DMS 273 (cell line): Measurements from ENCODE around the gene PATJ.

Source experiments
- DNase-seq: peaks from one replicate; lab custom pipeline; 2025; ENCODE audit not compliant: unreplicated experiment; lab: John Stamatoyannopoulos, UW

PATJ gene

DNA sequence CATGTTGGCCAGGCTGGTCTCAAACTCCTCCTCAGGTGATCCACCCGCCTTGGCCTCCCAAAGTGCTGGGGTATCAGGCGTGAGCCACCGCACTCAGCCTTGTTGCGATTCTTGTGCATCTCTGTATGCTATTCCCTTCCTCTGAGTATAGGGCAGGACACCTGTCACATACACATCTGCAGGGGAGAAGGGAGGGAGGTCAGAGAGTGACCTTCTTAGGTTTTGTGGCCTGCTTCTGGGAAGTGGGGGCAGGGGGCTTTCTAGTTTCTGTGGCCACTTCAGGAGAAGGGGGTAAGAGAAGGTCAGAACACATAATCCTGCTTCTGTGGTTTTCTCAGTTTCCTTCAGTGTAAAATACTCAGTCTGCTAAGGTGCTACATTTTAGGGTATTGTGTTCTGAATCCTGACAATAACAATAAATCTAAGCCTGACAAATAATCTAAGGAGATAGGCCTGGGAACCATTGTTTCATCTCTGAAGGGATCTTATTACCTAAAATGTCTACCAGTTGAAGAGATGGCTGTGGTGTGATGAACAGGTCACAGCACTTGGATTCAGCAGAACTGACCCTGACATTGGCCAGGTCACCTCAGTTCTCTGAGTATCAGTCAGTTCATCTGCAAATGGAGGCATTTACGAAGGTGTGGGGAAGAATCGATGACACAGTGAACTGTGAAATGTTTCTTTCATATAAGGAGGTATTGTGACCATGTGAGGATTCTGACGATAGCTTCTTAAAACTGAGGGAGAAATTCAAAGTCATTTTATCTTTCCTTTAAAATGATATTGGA, 239.8 kb downstream of the PATJ start:
- DNase-seq = no peak

DNA sequence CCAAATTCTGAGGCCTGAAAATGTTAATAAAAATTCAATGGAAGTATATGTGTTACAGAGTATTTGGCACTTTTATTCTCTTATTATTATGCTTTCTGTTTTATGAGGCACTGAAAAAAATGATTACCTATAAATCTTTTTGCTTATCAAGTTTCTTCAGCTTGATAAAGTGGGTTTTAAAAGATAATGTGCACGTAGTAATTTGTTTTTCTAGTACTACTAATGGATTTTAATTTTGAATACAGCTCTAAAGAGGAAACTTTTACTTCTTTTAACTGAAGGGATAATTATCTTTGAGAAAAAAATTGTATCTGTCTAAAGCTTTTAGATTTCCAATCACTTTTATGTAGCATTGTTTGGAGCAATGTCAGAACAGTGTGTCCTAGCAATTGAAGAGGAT, 241.0 kb downstream of the PATJ start:
- no peak for DNase-seq

DNA sequence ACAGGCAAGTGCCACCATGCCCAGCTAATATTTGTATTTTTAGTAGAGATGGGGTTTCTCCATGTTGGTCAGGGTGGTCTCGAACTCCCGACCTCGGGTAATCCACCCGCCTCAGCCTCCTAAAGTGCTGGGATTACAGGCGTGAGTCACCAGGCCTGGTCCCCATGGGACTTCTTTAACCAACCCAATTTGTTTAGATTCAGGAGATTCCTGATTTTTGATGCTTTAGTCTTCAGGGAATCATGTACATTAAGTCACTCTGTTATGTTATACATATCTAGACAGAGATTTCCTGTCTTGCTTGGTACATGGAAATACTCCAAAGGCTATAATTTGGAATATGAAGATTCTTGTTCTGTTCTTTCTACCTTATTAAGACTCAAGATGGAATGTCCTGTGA, 250.0 kb downstream of the PATJ start:
- no peak for DNase-seq

DNA sequence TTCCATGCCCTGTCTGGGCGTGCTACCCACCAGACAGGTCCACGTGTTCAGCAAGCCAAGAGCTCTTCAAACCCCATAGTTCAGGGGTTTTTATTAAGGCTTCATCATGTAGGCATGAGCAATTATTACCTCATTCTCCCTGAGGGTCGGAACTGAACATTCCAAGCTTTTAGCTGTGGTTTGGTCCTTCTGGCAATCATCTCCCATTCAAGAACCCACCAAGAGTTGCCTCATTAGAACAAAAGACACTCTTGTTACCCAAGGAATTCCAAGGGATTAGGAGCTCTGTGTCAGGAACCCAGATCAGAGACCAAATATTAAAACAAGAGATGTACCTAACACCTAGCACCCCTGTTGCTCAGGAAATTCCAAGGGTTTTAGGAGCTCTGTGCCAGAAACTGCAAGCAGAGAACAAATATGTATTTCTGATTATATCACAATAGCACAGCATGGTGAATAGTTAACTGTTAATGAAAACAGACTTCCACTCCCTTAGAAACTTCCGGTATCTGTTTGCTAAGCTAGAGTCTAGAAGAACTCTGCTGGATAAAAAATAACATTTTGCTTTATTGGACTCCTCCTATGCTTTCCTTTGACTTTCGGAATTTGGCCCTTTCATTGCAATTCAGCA, 251.2 kb downstream of the PATJ start:
- no peak for DNase-seq

DNA sequence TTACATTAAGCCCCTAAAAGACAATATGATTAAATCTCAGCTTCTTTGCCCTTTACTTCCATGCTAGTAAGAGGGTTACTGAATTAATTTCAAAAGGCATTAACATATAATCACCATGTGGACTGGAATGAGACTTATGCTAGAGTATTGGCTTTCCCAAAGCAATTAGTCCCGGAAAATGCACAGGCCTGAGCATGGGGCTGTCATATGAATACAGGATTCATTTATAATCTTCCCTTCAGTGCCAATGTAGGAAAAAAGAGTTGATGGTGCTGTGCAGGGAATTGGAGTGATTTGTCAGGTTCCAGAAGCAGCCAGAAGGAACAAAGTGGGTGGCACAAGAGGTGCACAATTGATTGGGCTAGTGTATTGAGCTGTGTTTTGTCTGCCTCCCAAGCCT, 253.4 kb downstream of the PATJ start:
- DNase-seq = no peak

- no peak for DNase-seq
Observed at GRCh38 chr1:61997123-61997522, 254.8 kb downstream of the PATJ start.

DNA sequence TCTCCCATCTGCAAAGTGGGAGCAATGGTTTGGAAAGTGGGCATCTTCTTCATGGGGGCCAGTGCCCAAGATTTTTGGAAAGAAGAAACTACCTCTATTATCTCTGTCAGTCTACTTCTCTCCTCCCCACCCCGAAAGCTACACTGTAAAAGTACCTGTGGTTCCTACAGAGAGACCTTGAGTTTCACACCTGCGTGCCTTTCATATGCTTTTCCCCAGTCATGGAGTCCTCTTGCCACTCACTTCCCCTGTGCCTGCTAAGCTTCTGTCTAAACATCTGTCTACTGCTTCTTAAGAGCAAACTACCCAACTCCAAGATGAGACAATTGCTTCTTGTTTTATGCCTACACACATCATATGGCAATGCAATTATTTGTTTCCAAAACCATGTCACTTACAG, 261.5 kb downstream of the PATJ start:
- DNase-seq = no peak

- no peak for DNase-seq
Observed at GRCh38 chr1:62006690-62007089, 264.4 kb downstream of the PATJ start.

DNA sequence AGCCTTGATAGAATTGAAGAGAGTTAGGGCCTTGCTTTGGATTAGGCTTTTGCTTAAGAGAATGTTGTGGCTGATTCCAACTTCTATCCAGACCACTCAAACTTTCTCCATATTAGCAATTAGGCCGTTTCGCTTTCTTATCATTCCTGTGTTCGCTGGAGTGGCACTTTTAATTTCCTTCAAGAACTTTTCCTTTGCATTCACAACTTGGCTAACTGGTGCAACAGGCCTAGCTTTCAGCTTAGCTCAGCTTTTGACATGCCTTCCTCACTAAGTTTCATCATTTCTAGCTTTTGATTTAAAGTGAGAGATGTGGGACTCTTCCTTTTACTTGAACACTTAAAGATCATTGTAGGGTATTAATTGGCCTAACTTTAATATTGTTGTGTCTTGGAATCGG, 268.7 kb downstream of the PATJ start:
- DNase-seq = no peak

GRCh38 chr1:62012095-62012494, 269.8 kb downstream of the PATJ start:
- no peak for DNase-seq

DNA sequence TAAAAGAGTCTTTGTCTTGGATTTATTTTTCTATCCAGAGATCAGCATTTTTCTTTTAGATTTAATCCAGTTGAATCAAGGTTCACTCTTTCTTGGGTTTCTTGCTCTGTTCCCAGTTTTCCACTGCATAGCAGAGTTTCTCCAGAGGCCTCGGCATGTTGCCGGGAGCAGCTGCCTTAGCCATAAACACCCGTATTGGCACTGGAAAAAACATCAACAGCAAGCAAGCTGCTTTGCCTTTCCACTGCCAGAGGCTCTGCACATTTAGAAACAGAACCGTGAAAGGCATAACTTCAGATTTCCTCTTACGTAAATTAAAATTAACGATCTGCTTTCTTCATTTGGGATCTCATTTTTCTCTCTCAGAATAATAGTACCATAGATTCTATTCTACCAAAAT, 270.6 kb downstream of the PATJ start:
- no peak for DNase-seq

DNA sequence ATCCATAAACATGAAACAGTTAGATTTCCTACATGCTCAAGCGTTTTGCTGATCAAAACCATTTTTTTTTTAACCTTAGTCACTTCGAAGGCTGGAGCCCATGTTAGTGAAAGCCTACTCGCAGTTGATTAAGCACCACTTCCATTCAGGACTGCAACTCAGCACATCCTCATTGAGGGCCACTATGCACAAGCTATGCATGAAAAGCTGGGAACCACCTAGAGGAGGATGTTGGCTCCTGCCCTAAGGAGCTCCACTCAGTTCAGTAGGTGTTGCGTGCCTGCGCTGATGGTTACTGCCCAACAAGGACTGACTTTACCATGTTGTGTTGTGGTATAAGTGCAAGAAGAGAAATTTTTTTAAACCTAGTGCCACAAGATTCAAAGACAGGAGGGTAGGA, 271.0 kb downstream of the PATJ start:
- no peak for DNase-seq

DNA sequence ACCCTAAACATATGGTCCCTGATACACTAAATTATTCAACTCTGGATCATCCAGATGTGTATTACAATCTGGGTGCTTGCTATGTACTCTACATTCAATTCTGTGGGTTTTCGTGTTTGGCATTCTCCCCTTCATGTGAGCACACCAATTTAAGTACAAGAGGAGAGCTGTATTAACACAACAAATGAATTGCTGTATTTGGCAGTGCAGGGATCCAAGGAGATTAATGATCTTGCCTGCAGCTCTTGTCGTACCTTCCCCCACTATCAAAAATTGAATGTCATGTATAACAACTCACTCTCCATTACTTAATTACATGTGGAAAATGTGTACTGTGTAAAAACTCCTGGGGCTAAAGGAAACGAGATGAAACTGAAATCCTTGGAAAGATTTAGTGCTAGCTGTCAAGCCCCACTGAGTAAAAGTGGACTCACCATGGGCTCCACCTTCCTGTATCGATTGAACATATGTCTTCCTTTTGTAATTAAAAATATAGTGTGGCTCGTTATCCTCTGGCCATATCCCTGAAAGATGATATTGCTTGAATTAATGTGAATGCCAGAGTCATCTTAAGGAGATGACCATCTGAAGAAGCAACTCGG, 280.2 kb downstream of the PATJ start:
- DNase-seq = peak; percentile 26

GRCh38 chr1:62024690-62025089, 282.4 kb downstream of the PATJ start:
- peak; percentile 42 for DNase-seq

DNA sequence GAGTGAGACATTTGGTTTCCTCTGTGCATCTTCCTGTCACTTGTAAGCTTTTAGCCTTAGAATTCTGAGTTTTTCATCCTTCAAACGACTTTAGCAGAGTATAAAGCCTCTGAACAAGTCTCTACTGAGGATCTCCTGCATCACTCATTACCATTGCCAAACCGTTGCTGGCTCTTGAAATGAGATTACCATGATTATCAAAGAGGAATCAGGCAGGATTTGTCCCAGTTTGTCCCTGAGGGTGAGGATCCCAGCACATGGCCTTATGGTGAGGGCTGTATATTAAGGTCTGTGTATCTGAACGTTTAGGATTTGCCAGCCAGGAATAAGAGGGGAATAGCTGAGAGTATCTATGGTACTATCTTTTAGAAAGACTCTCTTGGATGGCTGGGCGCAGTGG, 282.9 kb downstream of the PATJ start:
- no peak for DNase-seq

DNA sequence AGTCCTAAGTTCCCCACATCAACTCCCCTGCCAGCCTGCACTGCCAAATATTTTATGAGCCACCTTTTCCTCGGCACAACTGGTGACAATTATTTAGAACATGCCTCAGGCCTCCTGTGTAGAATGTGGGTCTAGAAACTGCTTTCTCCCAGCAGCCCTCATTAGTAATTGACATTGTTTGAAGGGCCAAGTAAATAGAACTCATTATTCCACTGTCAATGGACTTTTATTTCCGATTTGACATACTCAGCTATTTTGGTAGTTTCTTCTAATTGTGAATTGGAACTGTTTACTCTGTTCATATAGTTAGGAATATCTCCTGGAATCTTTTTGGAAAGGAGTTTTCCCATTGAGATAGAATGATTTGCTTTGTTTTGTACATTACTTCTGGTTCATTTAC, 283.6 kb downstream of the PATJ start:
- no peak for DNase-seq

- DNase-seq = no peak
Observed at GRCh38 chr1:62029704-62030103, 287.4 kb downstream of the PATJ start.

- no peak for DNase-seq
Observed at GRCh38 chr1:62034790-62035189, 292.5 kb downstream of the PATJ start.

GRCh38 chr1:62037274-62037673, 295.0 kb downstream of the PATJ start:
- no peak for DNase-seq

DNA sequence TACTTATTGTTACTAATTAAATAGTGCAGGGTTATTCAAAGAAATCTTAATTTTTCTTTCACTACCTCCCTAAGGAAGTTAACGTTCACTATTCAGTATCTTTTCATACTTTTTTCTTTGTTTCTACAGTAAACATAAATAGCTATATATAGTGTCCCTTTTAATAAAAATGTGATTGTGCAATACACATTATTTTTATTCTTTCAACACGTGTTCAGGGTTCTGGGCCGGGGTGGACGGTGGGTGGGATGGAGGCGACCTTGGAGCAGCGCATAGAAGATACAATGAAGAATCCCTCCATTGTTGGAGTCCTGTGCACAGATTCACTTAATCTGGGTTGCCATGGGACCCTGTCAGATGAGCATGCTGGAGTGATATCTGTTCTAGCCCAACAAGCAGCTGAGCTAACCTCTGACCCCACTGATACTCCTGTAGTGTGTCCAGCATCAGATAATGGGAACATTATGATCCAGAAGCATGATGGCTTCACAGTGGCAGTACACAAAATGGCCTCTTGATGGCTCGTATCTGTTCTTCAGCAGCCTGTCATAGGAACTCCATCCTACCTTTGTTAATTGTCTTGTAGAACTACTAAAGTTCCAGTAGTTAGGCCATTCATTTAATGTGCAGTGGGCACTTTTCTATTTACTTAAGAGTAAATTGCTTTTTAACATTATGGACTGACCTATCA, 296.5 kb downstream of the PATJ start:
- DNase-seq = peak; percentile 20

DNA sequence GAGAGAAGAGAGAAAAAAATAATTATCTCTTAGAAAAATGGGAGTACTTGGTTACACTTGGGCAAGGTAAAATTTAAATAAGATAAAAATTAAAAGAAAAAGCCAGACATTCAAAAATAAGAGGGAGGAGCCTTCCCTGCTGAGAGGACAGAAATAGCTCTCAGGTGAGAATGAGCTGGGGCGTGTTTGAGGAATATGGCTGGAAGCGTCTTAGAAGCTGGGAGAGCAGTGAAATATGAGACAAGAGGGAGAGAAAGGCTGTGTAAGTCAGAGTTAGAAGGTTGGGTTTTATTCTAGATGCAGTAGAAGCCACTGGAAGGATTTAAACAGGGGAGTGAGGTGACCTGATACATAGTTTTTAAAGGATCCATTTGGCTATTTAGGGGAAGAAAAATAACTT, 298.2 kb downstream of the PATJ start:
- no peak for DNase-seq

DNA sequence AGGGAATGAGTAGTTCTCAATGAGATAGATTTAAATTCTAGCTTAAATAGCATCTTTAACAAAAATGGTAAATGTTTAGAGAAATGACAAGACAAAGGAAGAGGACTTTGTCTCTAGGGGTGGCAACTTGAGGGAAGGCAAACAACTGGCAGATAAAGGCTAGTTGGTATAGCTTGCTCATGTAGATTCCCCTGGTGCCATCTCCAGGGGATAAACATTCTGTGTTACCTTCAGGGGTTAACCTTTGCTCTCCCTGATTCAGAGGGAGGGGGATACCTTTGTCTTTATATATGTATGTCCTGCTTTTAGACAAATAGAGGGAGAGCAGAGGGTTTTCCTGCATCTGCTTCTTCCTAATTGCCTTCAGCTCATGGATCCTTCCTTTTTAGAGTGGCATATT, 298.7 kb downstream of the PATJ start:
- DNase-seq = no peak
